ENCODE results near the gene RGS5.

RGS5 gene

DNA sequence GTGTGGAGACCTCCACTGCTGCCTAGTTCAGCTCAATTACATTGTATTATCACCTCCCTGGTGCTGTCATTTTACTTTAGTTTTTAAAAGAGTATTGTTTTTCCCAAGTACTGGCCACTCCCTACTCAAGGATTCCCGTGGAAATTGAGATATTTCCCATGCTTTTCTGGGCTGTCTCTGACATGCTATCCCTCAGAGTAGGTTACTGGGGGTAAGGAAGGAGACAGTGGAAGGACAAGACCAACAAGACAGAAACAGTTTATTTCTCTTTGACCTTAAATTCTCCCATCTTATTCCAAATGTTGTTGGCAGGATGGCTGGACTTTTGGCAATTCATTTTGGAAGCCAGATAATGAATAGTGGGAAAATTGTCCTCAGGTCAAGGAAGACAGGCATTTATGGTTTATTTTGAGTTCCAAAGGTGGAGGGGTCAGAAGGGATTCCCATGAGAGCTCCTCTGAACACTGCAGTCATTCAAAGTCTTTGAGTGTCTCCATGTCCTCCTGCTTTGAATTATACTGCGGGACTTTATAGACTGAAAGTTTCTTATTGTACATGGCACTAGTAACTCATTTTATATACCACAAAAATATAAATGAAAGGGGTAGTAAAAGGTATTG is 20.3 kb downstream of the RGS5 start:
- DNase-seq (ENCODE audit: low read depth, low spot score), result no peak

- DNase-seq (ENCODE audit: low read depth, low spot score), result no peak
These were observed 24.1 kb downstream of the RGS5 start for GRCh38 chr1:163178628-163179027.

- no peak for DNase-seq (ENCODE audit: low read depth, low spot score)
These were observed 25.9 kb downstream of the RGS5 start for GRCh38 chr1:163176797-163177196.

DNA sequence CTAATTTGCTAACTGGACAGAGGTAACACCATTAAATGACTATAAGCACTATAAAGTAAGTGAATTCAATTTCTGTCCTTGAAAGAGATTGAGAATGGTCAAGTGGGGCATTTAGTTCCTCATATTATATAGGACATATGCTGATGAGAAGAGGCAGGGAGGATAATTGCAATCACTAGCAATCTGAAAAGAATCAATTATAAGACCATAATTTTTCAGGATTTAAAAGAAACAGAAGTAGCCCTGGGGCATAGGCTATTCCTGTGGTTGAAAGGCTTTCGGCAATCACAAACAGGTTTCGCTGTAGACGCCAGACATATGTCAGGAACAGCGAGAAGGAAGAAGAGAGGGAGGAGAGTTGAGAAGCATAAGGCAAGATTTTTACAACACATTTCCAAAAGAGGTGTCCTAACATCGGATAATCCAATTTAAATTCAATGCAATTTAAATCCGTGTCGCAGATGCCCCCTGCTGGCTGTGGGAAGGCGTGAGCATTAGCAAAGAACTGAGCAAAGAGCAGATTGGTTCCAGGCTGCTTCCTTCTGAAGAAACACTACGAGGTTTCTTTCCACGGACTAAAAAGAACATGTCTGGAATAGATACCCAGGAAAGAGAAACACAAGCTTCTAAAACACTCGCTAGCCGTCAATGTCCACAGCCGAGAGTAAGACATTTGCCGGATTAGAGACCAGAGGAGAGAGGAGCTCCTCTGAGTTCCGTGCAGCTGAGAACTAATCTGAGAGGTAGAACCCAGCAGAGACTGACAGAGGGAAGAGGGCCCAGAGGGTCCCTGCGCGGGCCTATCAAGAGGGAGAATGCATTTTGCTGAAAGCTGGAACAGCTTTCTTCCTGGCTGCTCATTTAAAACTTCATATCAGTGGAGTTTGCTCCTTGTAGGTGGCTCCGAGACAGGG is 27.9 kb downstream of the RGS5 start:
- peak; percentile 9 for DNase-seq (ENCODE audit: low read depth, low spot score)

DNA sequence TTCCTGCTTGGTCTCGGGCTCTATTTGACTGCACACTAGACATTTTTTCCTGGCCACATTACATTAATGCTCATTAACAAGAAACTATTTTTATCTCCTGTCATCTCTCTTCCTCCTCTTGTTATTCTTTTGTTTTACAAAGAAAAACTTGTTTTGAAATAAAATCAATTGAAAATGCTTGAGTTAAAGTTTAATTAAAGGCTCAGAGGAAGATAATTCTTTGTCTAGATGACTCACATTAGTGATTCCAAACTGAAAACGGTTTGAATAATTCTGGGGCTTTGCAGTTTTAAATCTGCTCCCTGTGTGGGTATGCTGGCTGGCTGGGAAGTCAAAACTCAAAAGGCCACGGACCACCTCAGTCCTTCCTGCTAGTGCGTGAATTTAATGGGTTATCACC is 29.6 kb downstream of the RGS5 start:
- no peak for DNase-seq (ENCODE audit: low read depth, low spot score)

DNA sequence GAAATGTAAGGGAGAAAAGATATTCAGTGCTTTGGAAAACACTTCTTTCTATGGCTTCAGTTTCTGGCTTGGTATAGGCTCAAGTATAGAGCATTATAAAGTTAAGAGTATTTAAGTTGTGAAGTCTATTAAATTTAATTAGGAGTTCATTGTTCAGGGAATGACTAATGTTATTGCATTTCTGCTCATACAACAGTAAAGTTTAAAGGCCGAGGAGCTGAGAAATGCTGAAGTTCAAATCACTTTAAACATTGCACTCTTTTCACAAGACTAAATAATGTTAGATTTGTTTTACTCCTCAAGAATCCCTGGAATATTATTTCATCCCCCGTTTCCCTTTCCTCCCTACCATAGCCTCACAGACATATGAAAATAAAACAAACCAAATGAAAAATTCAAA is 30.1 kb downstream of the RGS5 start:
- DNase-seq (ENCODE audit: low read depth, low spot score), result no peak

DNA sequence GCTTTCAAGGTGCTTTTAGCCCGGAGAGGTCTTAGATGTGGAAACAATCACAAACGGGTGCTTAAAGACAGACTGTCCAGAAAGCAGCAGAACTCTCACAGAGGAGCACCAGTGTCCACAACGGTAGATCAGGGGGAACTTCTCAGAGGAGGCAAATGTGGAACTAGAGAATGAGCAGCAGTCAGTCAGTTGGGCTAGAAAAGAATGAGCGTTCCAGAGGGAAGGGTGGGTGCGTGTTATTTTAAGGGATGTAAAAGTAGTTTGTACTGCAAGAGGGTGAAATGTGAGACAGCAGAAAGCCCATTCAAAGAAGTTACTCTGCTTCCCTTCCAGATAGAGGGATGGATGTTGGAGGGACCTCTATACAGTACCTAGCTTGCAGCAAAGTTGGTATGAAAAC is 30.9 kb downstream of the RGS5 start:
- DNase-seq (ENCODE audit: low read depth, low spot score), result no peak

DNA sequence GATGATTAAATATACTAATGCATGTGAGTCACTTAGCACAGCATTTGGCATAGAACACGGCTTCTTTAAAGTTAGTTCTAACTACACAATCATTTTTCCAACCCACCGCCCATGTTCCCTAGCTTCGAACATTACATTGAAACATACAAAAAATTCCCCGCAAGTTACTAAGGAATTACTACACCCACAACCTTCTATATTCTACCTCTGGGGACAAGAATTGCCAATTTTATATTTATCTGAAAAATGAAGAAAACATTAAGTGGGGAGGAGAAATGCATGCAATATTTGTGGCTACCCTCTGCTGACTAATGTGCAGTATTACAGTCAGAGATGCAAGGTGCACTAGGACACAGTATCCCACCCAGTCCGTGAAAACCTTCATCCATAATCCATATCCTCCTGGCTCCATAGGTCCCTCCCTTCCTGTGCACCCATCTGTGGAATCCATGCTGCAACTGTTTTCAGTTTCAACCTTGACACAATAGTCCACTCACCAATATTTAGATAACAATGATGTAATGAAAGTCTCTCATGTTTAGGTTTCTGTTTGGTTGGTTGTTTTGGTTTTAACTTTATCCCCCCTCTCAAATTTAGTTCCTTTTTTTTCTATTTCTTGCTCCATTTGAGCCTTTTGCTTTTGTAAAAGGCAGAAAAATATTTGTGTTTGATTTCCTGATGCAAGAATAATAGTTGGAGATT is 31.6 kb downstream of the RGS5 start:
- DNase-seq (ENCODE audit: low read depth, low spot score), result no peak

- no peak for DNase-seq (ENCODE audit: low read depth, low spot score)
These were observed 32.4 kb downstream of the RGS5 start for GRCh38 chr1:163170331-163170730.

GRCh38 chr1:163169553-163169952 is 33.2 kb downstream of the RGS5 start:
- DNase-seq (ENCODE audit: low read depth, low spot score), result no peak

DNA sequence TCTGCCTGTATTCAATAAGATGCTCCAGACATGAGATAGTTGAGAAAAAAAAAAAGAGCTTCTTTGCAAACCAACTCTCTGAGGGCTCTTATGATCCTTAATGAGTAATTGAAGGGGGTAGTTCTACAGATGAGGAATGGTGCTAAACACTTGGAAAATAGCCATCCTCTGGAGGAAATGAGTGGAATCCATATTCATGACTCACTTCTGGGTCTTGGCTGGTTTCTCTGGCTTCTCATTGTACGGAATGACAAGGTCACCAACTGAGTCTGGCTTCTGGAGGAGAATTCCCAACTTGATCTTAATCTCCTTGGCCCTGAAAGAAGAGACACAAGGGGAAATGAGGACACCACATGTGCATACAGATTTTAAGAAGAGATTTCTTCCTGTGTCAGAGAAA is 34.7 kb downstream of the RGS5 start:
- DNase-seq (ENCODE audit: low read depth, low spot score), result no peak

- DNase-seq (ENCODE audit: low read depth, low spot score), result no peak
These were observed 35.7 kb downstream of the RGS5 start for GRCh38 chr1:163166886-163167555.

- DNase-seq (ENCODE audit: low read depth, low spot score), result no peak
These were observed 37.6 kb downstream of the RGS5 start for GRCh38 chr1:163165119-163165518.

DNA sequence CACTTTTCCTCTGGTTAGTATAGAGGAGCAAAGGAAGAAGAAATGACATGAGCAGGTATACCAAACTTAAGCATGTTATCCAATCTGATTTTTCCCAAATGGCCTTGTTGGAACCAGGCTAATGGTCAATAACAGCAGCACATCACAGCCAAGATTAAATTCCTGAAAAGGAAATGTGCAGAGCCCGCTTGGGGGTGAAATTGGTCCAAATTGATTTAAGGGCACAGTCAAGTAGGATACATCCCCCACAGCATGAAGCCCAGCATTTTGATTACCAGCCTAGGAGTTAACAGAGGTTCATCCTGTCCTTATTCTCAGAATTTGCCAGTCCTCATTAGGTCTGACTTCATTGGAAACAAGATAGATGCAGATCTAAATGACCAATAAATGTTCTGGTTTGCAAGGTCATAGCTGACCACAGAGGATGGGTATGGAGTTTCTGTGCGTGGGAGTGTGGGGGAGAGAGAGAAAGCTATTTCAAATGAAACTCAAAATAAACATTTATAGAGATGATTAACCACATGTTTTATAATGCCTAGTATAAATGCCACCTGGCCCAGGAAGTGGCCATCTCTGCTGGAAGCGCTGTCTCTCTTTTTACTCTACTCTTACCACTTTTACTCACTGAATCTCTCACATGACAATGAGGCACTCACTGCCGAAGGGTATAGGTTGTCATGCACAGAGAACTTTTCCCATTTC is 38.7 kb downstream of the RGS5 start:
- no peak for DNase-seq (ENCODE audit: low read depth, low spot score)

DNA sequence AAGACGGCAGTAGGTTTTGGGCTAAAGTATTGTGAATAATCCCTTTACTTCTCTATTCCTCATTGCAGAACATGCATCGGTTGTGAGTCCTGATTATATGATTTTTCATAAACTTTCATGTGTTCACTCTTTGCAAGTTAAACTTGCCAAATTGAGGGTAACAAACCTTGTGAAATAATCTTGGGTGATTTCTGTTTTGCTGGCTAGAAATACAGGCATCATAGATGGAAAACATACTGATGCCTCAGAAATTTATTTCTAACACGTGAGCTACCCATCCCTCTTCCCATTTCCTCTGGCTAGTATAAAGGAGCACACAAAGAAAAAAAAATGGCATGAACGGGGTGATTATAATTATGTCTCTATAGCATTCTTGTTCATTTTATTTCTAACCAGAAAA is 39.6 kb downstream of the RGS5 start:
- no peak for DNase-seq (ENCODE audit: low read depth, low spot score)

GRCh38 chr1:163162381-163162914 is 40.3 kb downstream of the RGS5 start:
- DNase-seq (ENCODE audit: low read depth, low spot score), result no peak

DNA sequence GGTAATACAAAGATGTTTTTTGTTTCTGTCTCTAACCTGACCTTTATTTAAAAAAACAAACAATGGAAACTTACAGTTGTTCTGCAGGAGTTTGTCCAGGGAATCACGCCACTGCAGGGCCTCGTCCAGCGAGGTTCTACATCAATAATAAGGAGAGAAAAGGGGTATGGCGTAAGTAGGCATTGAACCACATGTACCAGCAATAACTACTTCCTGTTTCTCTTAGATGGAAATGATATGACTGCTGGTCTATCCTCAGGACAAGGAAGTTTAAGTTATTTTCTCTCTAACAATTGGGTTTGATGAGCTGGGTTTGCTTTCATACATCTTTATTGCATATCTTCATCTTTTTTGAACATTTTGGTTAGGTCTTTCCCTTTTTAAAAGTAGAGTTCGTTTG is 40.9 kb downstream of the RGS5 start:
- DNase-seq (ENCODE audit: low read depth, low spot score), result no peak

DNA sequence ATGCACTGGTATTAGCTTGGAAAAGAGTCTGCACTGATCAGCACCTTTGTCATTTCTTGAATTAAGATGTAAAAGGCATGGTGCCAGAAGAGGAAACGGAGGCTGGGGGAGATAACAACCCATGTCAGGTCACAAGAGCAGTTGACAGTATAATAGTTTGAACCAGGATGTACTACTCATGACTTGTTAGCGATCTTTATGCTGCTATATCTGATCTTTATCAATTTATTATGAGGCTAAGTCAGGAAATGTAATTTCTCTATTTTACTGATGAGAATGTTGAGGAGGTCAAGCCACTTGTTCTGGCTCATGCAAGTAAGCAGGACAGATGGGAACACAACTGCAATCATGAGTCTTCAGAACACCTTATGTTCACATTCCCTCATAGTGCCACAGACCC is 41.4 kb downstream of the RGS5 start:
- no peak for DNase-seq (ENCODE audit: low read depth, low spot score)

GRCh38 chr1:163155606-163156005 is 47.1 kb downstream of the RGS5 start:
- no peak for DNase-seq (ENCODE audit: low read depth, low spot score)

DNA sequence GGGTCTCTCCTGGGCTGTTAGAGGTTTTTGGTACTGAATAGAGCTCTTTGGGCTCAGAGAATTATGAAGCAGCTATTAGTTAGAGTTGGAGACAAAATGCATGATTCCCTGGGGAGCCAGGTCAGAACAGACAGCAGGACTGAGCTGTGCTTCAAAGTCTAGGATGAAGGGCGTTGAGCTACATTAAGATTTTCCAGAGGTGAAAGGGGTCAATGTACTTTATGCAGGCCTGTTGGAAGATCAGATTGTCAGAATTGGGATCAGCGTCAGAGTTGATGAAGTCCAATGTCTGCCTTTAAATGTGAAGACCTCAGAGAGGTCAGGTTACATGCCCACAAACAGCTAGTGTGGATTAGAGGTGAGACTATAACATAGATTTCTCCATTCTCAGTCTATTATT is 53.8 kb downstream of the RGS5 start:
- no peak for DNase-seq (ENCODE audit: low read depth, low spot score)

- DNase-seq (ENCODE audit: low read depth, low spot score), result no peak
These were observed 55.7 kb downstream of the RGS5 start for GRCh38 chr1:163147019-163147418.
